Retina (tissue), 1 donor: Measurements from ENCODE around the gene ANKMY2.

Experiments used
- DNase-seq: peaks from one replicate; pipeline ENCODE4 v3.0.0-alpha.2; 2016

The ANKMY2 gene

GRCh38 chr7:16564023-16564380, 81.6 kb downstream of the ANKMY2 start:
- DNase-seq: no peak

GRCh38 chr7:16563281-16564022, 82.1 kb downstream of the ANKMY2 start:
- DNase-seq: no peak

GRCh38 chr7:16562456-16563220, 82.9 kb downstream of the ANKMY2 start:
- no peak for DNase-seq

- DNase-seq: no peak
Observed at GRCh38 chr7:16561943-16562342, 83.6 kb downstream of the ANKMY2 start.

- no peak for DNase-seq
Observed at GRCh38 chr7:16559497-16560179, 85.9 kb downstream of the ANKMY2 start.

GRCh38 chr7:16558761-16559302, 86.7 kb downstream of the ANKMY2 start:
- no peak for DNase-seq

GRCh38 chr7:16556359-16556758, 89.2 kb downstream of the ANKMY2 start:
- no peak for DNase-seq

GRCh38 chr7:16554518-16555236, 90.9 kb downstream of the ANKMY2 start:
- no peak for DNase-seq

GRCh38 chr7:16550671-16551070, 94.9 kb downstream of the ANKMY2 start:
- DNase-seq: no peak
